IMR-90 (cell line): ENCODE measurements around the gene METTL21C. TPM values are rescaled to one million over a fixed set of nuclear protein-coding genes. Genes with fewer than 3 reads are reported as not detected.

Source experiments
- ATAC-seq: fragments of 200-7000 bp; cut with Tn5 transposase; 2 replicates; pipeline ENCODE4 v1.9.1; 2020; ENCODE audit warnings: low read depth, mild to moderate bottlenecking, moderate library complexity
- BruUV-seq: library from RNA; stranded (reverse); fragments of 400-500 nt; replicated peaks from 2 replicates; lab custom pipeline; 2021; lab: Mats Ljungman, UMichigan
- CTCF ChIA-PET: fragments of 300-600 bp; formaldehyde crosslinking; extraction: SDS; loops from one replicate; lab custom pipeline; 2021; ENCODE audit warnings: antibody characterized with exemption; lab: Yijun Ruan, JAX
- POLR2A ChIA-PET: fragments of 300-600 bp; sonication (Branson Sonifier 250); formaldehyde crosslinking; loops from one replicate; lab custom pipeline; 2022; ENCODE audit warnings: antibody characterized with exemption; ENCODE audit not compliant: unreplicated experiment; lab: Charles Lee
- DNase-seq: peaks from one replicate; pipeline ENCODE4 v3.0.0; 2013
- H2AFZ ChIP-seq: replicated peaks from 2 replicates; pipeline ENCODE3; 2013; ENCODE audit warnings: low read length, mild to moderate bottlenecking; ENCODE audit not compliant: poor library complexity
- H2AK5ac ChIP-seq: 2 replicates; pipeline ENCODE4 v1.6.1; 2013; ENCODE audit warnings: low read depth, low read length, inconsistent platforms
- H2AK9ac ChIP-seq: replicated peaks from 2 replicates; pipeline ENCODE3; 2013; ENCODE audit warnings: mild to moderate bottlenecking, low read depth, low read length, moderate library complexity; ENCODE audit not compliant: poor library complexity
- H2BK120ac ChIP-seq: 2 replicates; pipeline ENCODE4 v1.6.1; 2013; ENCODE audit warnings: low read depth, low read length, inconsistent platforms
- H2BK15ac ChIP-seq: 3 replicates; pipeline ENCODE4 v1.6.1; 2013; ENCODE audit warnings: low read depth, low read length, inconsistent platforms
- H2BK20ac ChIP-seq: 2 replicates; pipeline ENCODE4 v1.6.1; 2013; ENCODE audit warnings: low read depth, mild to moderate bottlenecking, inconsistent platforms, low read length, moderate library complexity
- H2BK5ac ChIP-seq: 2 replicates; pipeline ENCODE4 v1.6.1; 2013; ENCODE audit warnings: mild to moderate bottlenecking, low read depth, low read length, inconsistent platforms; ENCODE audit not compliant: poor library complexity, severe bottlenecking
- H3K14ac ChIP-seq: replicated peaks from 2 replicates; pipeline ENCODE4 v1.6.1; 2013; ENCODE audit warnings: low read depth, low read length, inconsistent platforms
- H3K18ac ChIP-seq: 2 replicates; pipeline ENCODE4 v1.6.1; 2013; ENCODE audit warnings: low read depth, low read length, control low read depth
- H3K23ac ChIP-seq: 2 replicates; pipeline ENCODE4 v1.6.1; 2013; ENCODE audit warnings: low read depth, low read length, inconsistent platforms
- H3K27ac ChIP-seq: 2 replicates; pipeline ENCODE4 v1.5.1; 2013; ENCODE audit warnings: mild to moderate bottlenecking, control low read depth, low read length; ENCODE audit not compliant: insufficient read depth
- H3K27me3 ChIP-seq: 2 replicates; pipeline ENCODE4 v1.6.1; 2013; ENCODE audit warnings: low read length; ENCODE audit not compliant: control insufficient read depth, insufficient read depth
- H3K36me3 ChIP-seq: 2 replicates; pipeline ENCODE4 v1.6.1; 2013; ENCODE audit warnings: low read length, mixed read lengths; ENCODE audit not compliant: control insufficient read depth, insufficient read depth
- H3K4ac ChIP-seq: 2 replicates; pipeline ENCODE4 v1.6.1; 2013; ENCODE audit warnings: low read depth, low read length, inconsistent platforms
- H3K4me1 ChIP-seq: 2 replicates; pipeline ENCODE4 v1.6.1; 2013; ENCODE audit warnings: low read length, mixed read lengths; ENCODE audit not compliant: control insufficient read depth, insufficient read depth
- H3K4me2 ChIP-seq: 2 replicates; pipeline ENCODE4 v1.6.1; 2013; ENCODE audit warnings: low read depth, mild to moderate bottlenecking, control low read depth, low read length, moderate library complexity
- H3K4me3 ChIP-seq: 2 replicates; pipeline ENCODE4 v1.5.1; 2013; ENCODE audit warnings: low read depth, mild to moderate bottlenecking, control low read depth, low read length, moderate library complexity; ENCODE audit not compliant: insufficient read depth
- H3K56ac ChIP-seq: 2 replicates; pipeline ENCODE4 v1.6.1; 2013; ENCODE audit warnings: low read length, inconsistent platforms; ENCODE audit not compliant: insufficient read depth; ENCODE audit errors: extremely low read depth
- H3K79me1 ChIP-seq, 2 experiments: 2 replicates each; pipeline ENCODE4 v1.6.1; 2013; ENCODE audit warnings: low read length in 2 of 2, inconsistent platforms in 1 of 2, low read depth in 1 of 2
- H3K9ac ChIP-seq: 2 replicates; pipeline ENCODE4 v1.6.1; 2013; ENCODE audit warnings: low read depth, low read length, control low read depth
- H3K9me1 ChIP-seq: 2 replicates; pipeline ENCODE4 v1.6.1; 2013; ENCODE audit warnings: low read length, inconsistent platforms; ENCODE audit not compliant: insufficient read depth
- H3K9me3 ChIP-seq: 2 replicates; pipeline ENCODE4 v1.6.1; 2013; ENCODE audit warnings: low read length; ENCODE audit not compliant: control insufficient read depth, insufficient read depth
- H4K20me1 ChIP-seq: 2 replicates; pipeline ENCODE4 v1.6.1; 2013; ENCODE audit warnings: low read length, inconsistent platforms; ENCODE audit not compliant: insufficient read depth
- H4K5ac ChIP-seq: 2 replicates; pipeline ENCODE4 v1.6.1; 2013; ENCODE audit warnings: mild to moderate bottlenecking, low read depth, low read length, control low read depth
- H4K8ac ChIP-seq, 2 experiments: 2 replicates each; pipeline ENCODE4 v1.6.1; 2013; ENCODE audit warnings: low read depth in 2 of 2, low read length in 2 of 2, control low read depth in 1 of 2, inconsistent platforms in 1 of 2
- H4K91ac ChIP-seq: 2 replicates; pipeline ENCODE4 v1.6.1; 2013; ENCODE audit warnings: low read depth, low read length, inconsistent platforms; ENCODE audit not compliant: insufficient read depth
- CEBPB ChIP-seq: IDR thresholded peaks from 2 replicates; pipeline ENCODE4 v1.6.1; 2012; ENCODE audit warnings: low read depth, low read length, improper control_type of control experiment
- CHD1 ChIP-seq: IDR thresholded peaks from 2 replicates; pipeline ENCODE4 v1.6.1; 2012; ENCODE audit warnings: low read depth, low read length, improper control_type of control experiment
- CTCF ChIP-seq: conservative IDR thresholded peaks from 2 replicates; pipeline ENCODE4 v1.5.1; 2012; ENCODE audit warnings: mild to moderate bottlenecking, low read depth, low read length, improper control_type of control experiment
- ELK1 ChIP-seq: fragments of 150-350 bp; IDR thresholded peaks from 2 replicates; pipeline ENCODE4 v1.6.1; 2016; ENCODE audit warnings: low read depth, mild to moderate bottlenecking, low read length, moderate library complexity, borderline replicate concordance
- MAZ ChIP-seq: IDR thresholded peaks from 2 replicates; pipeline ENCODE4 v1.6.1; 2012; ENCODE audit warnings: low read depth, mild to moderate bottlenecking, low read length, improper control_type of control experiment, moderate library complexity, borderline replicate concordance
- POLR2A ChIP-seq: IDR thresholded peaks from 2 replicates; pipeline ENCODE4 v1.6.1; 2012; ENCODE audit warnings: mild to moderate bottlenecking, low read depth, low read length
- RFX5 ChIP-seq: IDR thresholded peaks from 2 replicates; pipeline ENCODE4 v1.8.0; 2012; ENCODE audit warnings: low read depth, mild to moderate bottlenecking, low read length, moderate library complexity
- SMC3 ChIP-seq: fragments of 150-350 bp; IDR thresholded peaks from 2 replicates; pipeline ENCODE4 v1.6.1; 2016; ENCODE audit warnings: low read depth, mild to moderate bottlenecking, antibody characterized with exemption, low read length, moderate library complexity
- USF2 ChIP-seq: fragments of 150-350 bp; IDR thresholded peaks from 2 replicates; pipeline ENCODE4 v1.6.1; 2017; ENCODE audit warnings: mild to moderate bottlenecking, antibody characterized with exemption, low read length, low read depth
- WGBS, 2 experiments: methylation state at CpG; one replicate each; pipeline versions ENCODE4 v1.1.5 to v1.1.7; 2013; ENCODE audit warnings: missing lambda C conversion rate in 2 of 2; ENCODE audit not compliant: insufficient read length in 1 of 2; ENCODE audit errors: extremely low coverage in 2 of 2; 5-methylcytosine and 5-hydroxymethylcytosine counted together
- dilution Hi-C: fragments of 300-500 bp; cut with HindIII; formaldehyde crosslinking; loops from one replicate; pipeline ENCODE4 v1.14.3; 2018; ENCODE audit warnings: low sequenced_read_pairs; ENCODE audit not compliant: unreplicated experiment
- in situ Hi-C: fragments of 300-500 bp; cut with MboI; formaldehyde crosslinking; loops from 3 replicates; pipeline ENCODE4 v1.14.3; 2019; ENCODE audit warnings: low sequenced_read_pairs, inconsistent platforms, mixed read lengths
- intact Hi-C: fragments of 100-400 bp; cut with micrococcal nuclease; formaldehyde crosslinking; loops from 2 replicates; pipeline ENCODE4 v1.10.0; 2022
- polyA plus RNA-seq, 3 experiments: library from polyadenylated mRNA; depleted of rRNA; stranded (reverse); fragments of >200 nt; gene quantifications; 2 replicates each; pipeline ENCODE4 v1.2.3, GENCODE V29; 2012; ENCODE audit warnings: low replicate concordance in 1 of 3
- total RNA-seq: library from RNA; depleted of rRNA; stranded (reverse); fragments of >200 nt; gene quantifications from 2 replicates; pipeline ENCODE4 v1.2.3, GENCODE V29; 2012

The METTL21C gene
- total and polyA plus RNA-seq, 2 of the 4 experiments (the other 2 are of a cell fraction), result not detected

GRCh38 chr13:102680842-102681740 is 13.8 kb downstream of the METTL21C start:
- no peak overlapping the region for H4K91ac ChIP-seq
- CTCF ChIA-PET, result no interaction called here
- H2BK5ac ChIP-seq, result no peak overlapping the region
- H3K79me1 ChIP-seq, result no peaks in the 10 kb centered on the region
- H3K9me1 ChIP-seq, result no peaks in the 10 kb centered on the region
- no peak overlapping the region for H2AFZ ChIP-seq
- H4K20me1 ChIP-seq, result no peaks in the 10 kb centered on the region
- H2BK15ac ChIP-seq, result no peak overlapping the region
- H3K27me3 ChIP-seq, result no peaks in the 10 kb centered on the region
- POLR2A ChIA-PET, result no interaction called here
- H3K4me3 ChIP-seq, result no peak overlapping the region
- in situ Hi-C loops, result no loop called here
- no peak overlapping the region for H2AK5ac ChIP-seq
- no peak overlapping the region for H3K18ac ChIP-seq
- 100% methylated on average over 2 of the region's 5 CpGs; no CpG with 5 or more reads in 1 of the 2 experiments for WGBS, 2 experiments
- H3K4me2 ChIP-seq, result no peak overlapping the region
- no TSS peak for BruUV-seq
- H3K9me3 ChIP-seq, result 0 out of 2 replicates have a peak, but pooled peaks cover 2% of the 10 kb centered on the region
- dilution Hi-C loops, result no loop called here
- H2BK120ac ChIP-seq, result no peak overlapping the region
- no peak overlapping the region for H3K56ac ChIP-seq
- TF ChIP-seq USF2 (no peak), POLR2A (no peak), CHD1 (no peak), ELK1 (no peak), MAZ (no peak), CTCF (no peak), SMC3 (no peak), RFX5 (no peak), CEBPB (no peak)
- H2AK9ac ChIP-seq, result no peak overlapping the region
- H2BK20ac ChIP-seq, result no peak overlapping the region
- no peak overlapping the region for H4K8ac ChIP-seq
- intact Hi-C loops, result no loop called here
- ATAC-seq, result peak; percentile 46; the same call in 1 of the 2 replicates
- no peaks in the 10 kb centered on the region for H3K4me1 ChIP-seq
- no peak overlapping the region for H3K27ac ChIP-seq
- H4K5ac ChIP-seq, result no peak overlapping the region
- DNase-seq, result peak; percentile 30
- no peak overlapping the region for H3K23ac ChIP-seq
- H3K9ac ChIP-seq, result no peak overlapping the region
- no peak overlapping the region for H3K4ac ChIP-seq
- H3K36me3 ChIP-seq, result peaks cover 15% of the 10 kb centered on the region
- H3K14ac ChIP-seq, result no peak overlapping the region
